ENCODE data around the gene SRL. TPM values are rescaled to one million over a fixed set of nuclear protein-coding genes. Genes with fewer than 3 reads are reported as not detected.
A peak's percentile ranks its signal among the peaks of the same experiment; 100 is the strongest.

Gene SRL
- total RNA-seq, 4 donors from 2014 or later = 1.2 to 3.4 (median 2.4) TPM

DNA sequence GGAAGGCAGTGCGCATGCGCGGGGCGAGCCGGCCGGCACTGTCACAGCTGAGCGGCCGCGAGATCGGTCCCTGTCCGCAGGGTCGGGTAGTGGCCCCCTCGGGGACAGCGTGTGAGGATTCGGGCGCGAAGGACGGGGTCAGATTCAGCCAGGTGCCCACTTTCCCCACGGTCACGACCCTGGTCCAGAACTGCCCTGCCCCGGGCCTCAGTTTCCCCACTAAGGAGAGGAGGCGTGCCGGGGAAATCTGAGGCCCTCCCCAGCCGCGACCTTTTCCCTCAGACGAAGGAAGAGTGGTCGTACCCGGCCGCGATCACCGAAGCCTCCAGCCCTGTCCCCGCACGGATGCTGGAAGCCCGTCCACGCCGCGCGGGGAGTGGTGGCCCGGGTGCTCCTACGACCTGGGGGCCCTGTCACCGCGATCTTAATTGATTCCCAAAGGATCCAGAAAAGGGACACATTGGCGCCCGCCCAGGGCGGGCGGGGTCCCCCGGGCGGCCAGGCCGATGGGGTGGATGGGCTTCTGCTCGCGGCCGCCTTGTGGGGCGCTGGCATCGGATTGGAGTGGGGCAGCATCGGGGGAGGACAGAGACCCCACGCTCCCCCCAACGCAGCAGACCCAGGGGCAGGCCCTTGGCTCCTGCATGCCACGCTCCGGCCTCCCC is 57.7 kb downstream of the SRL start:
- peak overlapping the region in 3 of 4 donors; percentile 91 to 95 (median 92) for H3K27ac ChIP-seq
- H3K4me1 ChIP-seq = peaks cover 0 to 13% (median 4%) of the 10 kb centered on the region in 3 donors
- no peaks in the 10 kb centered on the region for H3K9me3 ChIP-seq
- 100% methylated on average over 1 of the region's 59 CpGs; no CpG with 5 or more reads in 1 of the 2 donors for WGBS, 2 donors (ENCODE audit: low coverage in 1 of 2)
- TF ChIP-seq, protein P1, sequence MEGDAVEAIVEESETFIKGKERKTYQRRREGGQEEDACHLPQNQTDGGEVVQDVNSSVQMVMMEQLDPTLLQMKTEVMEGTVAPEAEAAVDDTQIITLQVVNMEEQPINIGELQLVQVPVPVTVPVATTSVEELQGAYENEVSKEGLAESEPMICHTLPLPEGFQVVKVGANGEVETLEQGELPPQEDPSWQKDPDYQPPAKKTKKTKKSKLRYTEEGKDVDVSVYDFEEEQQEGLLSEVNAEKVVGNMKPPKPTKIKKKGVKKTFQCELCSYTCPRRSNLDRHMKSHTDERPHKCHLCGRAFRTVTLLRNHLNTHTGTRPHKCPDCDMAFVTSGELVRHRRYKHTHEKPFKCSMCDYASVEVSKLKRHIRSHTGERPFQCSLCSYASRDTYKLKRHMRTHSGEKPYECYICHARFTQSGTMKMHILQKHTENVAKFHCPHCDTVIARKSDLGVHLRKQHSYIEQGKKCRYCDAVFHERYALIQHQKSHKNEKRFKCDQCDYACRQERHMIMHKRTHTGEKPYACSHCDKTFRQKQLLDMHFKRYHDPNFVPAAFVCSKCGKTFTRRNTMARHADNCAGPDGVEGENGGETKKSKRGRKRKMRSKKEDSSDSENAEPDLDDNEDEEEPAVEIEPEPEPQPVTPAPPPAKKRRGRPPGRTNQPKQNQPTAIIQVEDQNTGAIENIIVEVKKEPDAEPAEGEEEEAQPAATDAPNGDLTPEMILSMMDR (IDR thresholded peaks at IDR 0.05) = no peak
- TF ChIP-seq EP300 (IDR thresholded peaks at IDR 0.05) = no peak
- TF ChIP-seq POLR2A (IDR thresholded peaks at IDR 0.05) = no peak
- no peak for TF ChIP-seq POLR2AphosphoS5 (IDR thresholded peaks at IDR 0.05)
- H3K4me3 ChIP-seq = peak overlapping the region; percentile 59 to 64
- no peaks in the 10 kb centered on the region for H3K36me3 ChIP-seq
- ATAC-seq = peak; percentile 2
- H3K27me3 ChIP-seq = no peaks in the 10 kb centered on the region

GRCh38 chr16:4183237-4184037 is 58.4 kb downstream of the SRL start:
- no peaks in the 10 kb centered on the region for H3K36me3 ChIP-seq
- no peaks in the 10 kb centered on the region for H3K9me3 ChIP-seq
- peak overlapping the region; percentile 59 to 64 for H3K4me3 ChIP-seq
- H3K27me3 ChIP-seq = no peaks in the 10 kb centered on the region
- TF ChIP-seq, protein P1 (IDR thresholded peaks at IDR 0.05) = peak in 3 of 4 experiments; percentile 17 to 58 (median 42)
- peak; percentile 71 to 79 for TF ChIP-seq POLR2A (IDR thresholded peaks at IDR 0.05)
- TF ChIP-seq POLR2AphosphoS5 (IDR thresholded peaks at IDR 0.05) = peak; percentile 68
- no peak for TF ChIP-seq EP300 (IDR thresholded peaks at IDR 0.05)
- H3K27ac ChIP-seq = peak overlapping the region; percentile 87 to 95 (median 92)
- 30% methylated on average over 4 of the region's 85 CpGs; no CpG with 5 or more reads in 1 of the 2 donors for WGBS, 2 donors (ENCODE audit: low coverage in 1 of 2)
- peak; percentile 98 for ATAC-seq
- peaks cover 0 to 13% (median 4%) of the 10 kb centered on the region in 3 donors for H3K4me1 ChIP-seq

DNA sequence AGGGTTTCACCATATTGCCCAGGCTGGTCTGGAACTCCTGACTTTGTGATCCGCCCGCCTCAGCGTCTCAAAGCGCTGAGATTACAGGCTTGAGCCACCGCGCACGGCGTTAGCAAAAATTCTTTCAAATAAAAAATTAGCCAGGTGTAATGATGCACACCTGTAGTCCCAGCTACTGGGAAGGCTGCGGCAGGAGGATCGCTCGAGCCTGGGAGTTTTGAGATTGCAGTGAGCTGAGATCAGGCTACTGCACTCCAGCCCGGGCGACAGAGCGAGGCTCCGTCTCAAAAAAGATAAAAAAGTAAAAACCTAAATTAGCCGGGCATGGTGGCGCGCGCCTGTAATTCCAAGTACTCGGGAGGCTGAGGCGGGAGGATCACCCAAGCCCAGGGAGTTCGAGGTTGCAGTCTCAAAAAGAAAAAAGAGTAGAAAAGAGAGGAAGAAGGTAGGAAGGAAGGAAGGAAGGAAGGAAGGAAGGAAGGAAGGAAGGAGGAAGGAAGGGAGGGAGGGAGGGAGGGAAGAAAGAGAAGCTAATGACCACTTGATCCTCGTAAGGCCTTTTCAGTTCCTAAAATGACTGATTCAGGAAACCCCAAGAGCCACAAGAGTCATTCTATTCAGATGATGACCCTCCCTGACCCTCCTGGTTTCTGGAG is 59.2 kb downstream of the SRL start:
- WGBS, 2 donors (ENCODE audit: low coverage in 1 of 2) = 0 to 83% methylated on average over 1 to 14 of the region's 23 CpGs
- peak overlapping the region; percentile 59 to 64 for H3K4me3 ChIP-seq
- no peak for TF ChIP-seq POLR2A (IDR thresholded peaks at IDR 0.05)
- TF ChIP-seq, protein P1 (IDR thresholded peaks at IDR 0.05) = no peak
- no peak for TF ChIP-seq POLR2AphosphoS5 (IDR thresholded peaks at IDR 0.05)
- TF ChIP-seq EP300 (IDR thresholded peaks at IDR 0.05) = no peak
- ATAC-seq = no peak
- H3K9me3 ChIP-seq = no peaks in the 10 kb centered on the region
- H3K27me3 ChIP-seq = no peaks in the 10 kb centered on the region
- H3K27ac ChIP-seq = peak overlapping the region; percentile 87 to 95 (median 92)
- H3K36me3 ChIP-seq = no peaks in the 10 kb centered on the region
- peaks cover 0 to 13% (median 4%) of the 10 kb centered on the region in 3 donors for H3K4me1 ChIP-seq

GRCh38 chr16:4180511-4180910 is 61.4 kb downstream of the SRL start:
- ATAC-seq = no peak
- 66% methylated on average over 5 of the region's 5 CpGs; no CpG with 5 or more reads in 1 of the 2 donors for WGBS, 2 donors (ENCODE audit: low coverage in 1 of 2)

More at GRCh38 chr16:4180511-4180910, 61.4 kb downstream of the SRL start:
- no peak for TF ChIP-seq EP300 (IDR thresholded peaks at IDR 0.05)
- TF ChIP-seq POLR2AphosphoS5 (IDR thresholded peaks at IDR 0.05) = no peak
- TF ChIP-seq, protein P1 (IDR thresholded peaks at IDR 0.05) = no peak
- TF ChIP-seq POLR2A (IDR thresholded peaks at IDR 0.05) = no peak
- H3K4me1 ChIP-seq = peaks cover 0 to 13% (median 4%) of the 10 kb centered on the region in 3 donors
- no peak overlapping the region for H3K27ac ChIP-seq
- H3K4me3 ChIP-seq = no peak overlapping the region
- H3K36me3 ChIP-seq = no peaks in the 10 kb centered on the region
- no peaks in the 10 kb centered on the region for H3K27me3 ChIP-seq
- H3K9me3 ChIP-seq = no peaks in the 10 kb centered on the region
